ENCODE data around the gene EPS15.

DNA sequence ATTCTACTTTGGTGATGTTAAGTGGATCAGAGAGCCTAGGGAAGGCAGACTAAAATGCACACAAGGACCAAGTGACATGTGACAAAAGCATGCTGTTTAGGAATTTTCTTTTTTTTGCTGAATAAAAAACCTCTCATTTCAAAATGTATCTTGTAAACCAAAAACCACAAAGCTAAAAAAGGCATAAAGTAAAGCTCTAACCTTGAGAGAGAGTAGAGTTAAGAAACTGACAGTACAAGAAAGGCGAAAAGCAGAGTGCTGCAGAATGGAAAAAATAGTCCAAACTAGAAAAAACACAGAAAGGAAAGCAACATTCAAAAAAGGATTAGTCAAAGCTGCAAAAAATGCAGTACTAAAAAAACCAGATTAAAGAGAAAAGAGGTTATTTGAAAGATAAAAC, 76.5 kb downstream of the EPS15 start:
- TF ChIP-seq, protein P1, sequence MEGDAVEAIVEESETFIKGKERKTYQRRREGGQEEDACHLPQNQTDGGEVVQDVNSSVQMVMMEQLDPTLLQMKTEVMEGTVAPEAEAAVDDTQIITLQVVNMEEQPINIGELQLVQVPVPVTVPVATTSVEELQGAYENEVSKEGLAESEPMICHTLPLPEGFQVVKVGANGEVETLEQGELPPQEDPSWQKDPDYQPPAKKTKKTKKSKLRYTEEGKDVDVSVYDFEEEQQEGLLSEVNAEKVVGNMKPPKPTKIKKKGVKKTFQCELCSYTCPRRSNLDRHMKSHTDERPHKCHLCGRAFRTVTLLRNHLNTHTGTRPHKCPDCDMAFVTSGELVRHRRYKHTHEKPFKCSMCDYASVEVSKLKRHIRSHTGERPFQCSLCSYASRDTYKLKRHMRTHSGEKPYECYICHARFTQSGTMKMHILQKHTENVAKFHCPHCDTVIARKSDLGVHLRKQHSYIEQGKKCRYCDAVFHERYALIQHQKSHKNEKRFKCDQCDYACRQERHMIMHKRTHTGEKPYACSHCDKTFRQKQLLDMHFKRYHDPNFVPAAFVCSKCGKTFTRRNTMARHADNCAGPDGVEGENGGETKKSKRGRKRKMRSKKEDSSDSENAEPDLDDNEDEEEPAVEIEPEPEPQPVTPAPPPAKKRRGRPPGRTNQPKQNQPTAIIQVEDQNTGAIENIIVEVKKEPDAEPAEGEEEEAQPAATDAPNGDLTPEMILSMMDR (IDR thresholded peaks at IDR 0.05), result no peak
- no peak for TF ChIP-seq EZH2 (IDR thresholded peaks at IDR 0.05; ENCODE audit: borderline replicate concordance, insufficient read depth, low read depth, low read length, poor library complexity, severe bottlenecking)

Measured in B cell (primary cell).